H9 (cell line): ENCODE results near the gene ATP2B2. TPM values are rescaled to one million over a fixed set of nuclear protein-coding genes. Genes with fewer than 3 reads are reported as not detected.

ENCODE experiments used
- DNase-seq: peaks from one replicate; pipeline ENCODE4 v3.0.0-alpha.2; 2017
- H2AFZ ChIP-seq: one replicate; pipeline ENCODE4 v1.6.1; 2013; ENCODE audit warnings: mild to moderate bottlenecking, low read length, control low read depth, moderate library complexity
- H2AK5ac ChIP-seq: 2 replicates; pipeline ENCODE4 v1.6.1; 2013; ENCODE audit warnings: low read length, control low read depth, mixed read lengths; ENCODE audit not compliant: insufficient read length
- H2BK120ac ChIP-seq: one replicate; pipeline ENCODE4 v1.6.1; 2013; ENCODE audit warnings: low read depth, mild to moderate bottlenecking, low read length, control low read depth, inconsistent platforms; ENCODE audit not compliant: poor library complexity, severe bottlenecking
- H2BK12ac ChIP-seq: 2 replicates; pipeline ENCODE4 v1.6.1; 2013; ENCODE audit warnings: low read length, control low read depth, mixed read lengths, low read depth; ENCODE audit not compliant: insufficient read length
- H2BK15ac ChIP-seq: 2 replicates; pipeline ENCODE4 v1.6.1; 2013; ENCODE audit warnings: low read depth, low read length, control low read depth
- H2BK20ac ChIP-seq: one replicate; pipeline ENCODE4 v1.6.1; 2013; ENCODE audit warnings: low read depth, mild to moderate bottlenecking, low read length, control low read depth, inconsistent platforms; ENCODE audit not compliant: poor library complexity, severe bottlenecking
- H2BK5ac ChIP-seq: 2 replicates; pipeline ENCODE4 v1.6.1; 2013; ENCODE audit warnings: low read length, control low read depth, mixed read lengths; ENCODE audit not compliant: insufficient read length
- H3K14ac ChIP-seq: 2 replicates; pipeline ENCODE4 v1.6.1; 2013; ENCODE audit warnings: low read length, control low read depth; ENCODE audit not compliant: insufficient read depth
- H3K18ac ChIP-seq: 2 replicates; pipeline ENCODE4 v1.6.1; 2013; ENCODE audit warnings: low read depth, mild to moderate bottlenecking, mixed read lengths, low read length, control low read depth; ENCODE audit not compliant: insufficient read length
- H3K23ac ChIP-seq: 2 replicates; pipeline ENCODE4 v1.6.1; 2013; ENCODE audit warnings: low read length, control low read depth, mixed read lengths, low read depth; ENCODE audit not compliant: insufficient read length
- H3K23me2 ChIP-seq: 2 replicates; pipeline ENCODE4 v1.6.1; 2013; ENCODE audit warnings: low read depth, mild to moderate bottlenecking, mixed read lengths, low read length, control low read depth; ENCODE audit not compliant: insufficient read length, poor library complexity, severe bottlenecking
- H3K27ac ChIP-seq: 2 replicates; pipeline ENCODE4 v1.5.1; 2013; ENCODE audit warnings: low read length, control low read depth, mixed read lengths, low read depth; ENCODE audit not compliant: insufficient read length
- H3K27me3 ChIP-seq: 2 replicates; pipeline ENCODE4 v1.6.1; 2013; ENCODE audit warnings: low read length, control low read depth, inconsistent platforms; ENCODE audit not compliant: insufficient read depth
- H3K4ac ChIP-seq: 2 replicates; pipeline ENCODE4 v1.6.1; 2013; ENCODE audit warnings: low read depth, mild to moderate bottlenecking, control low read depth, inconsistent platforms, low read length, moderate library complexity
- H3K4me1 ChIP-seq: 2 replicates; pipeline ENCODE4 v1.6.1; 2013; ENCODE audit warnings: low read length, control low read depth, inconsistent platforms; ENCODE audit not compliant: insufficient read depth
- H3K4me2 ChIP-seq: 2 replicates; pipeline ENCODE4 v1.6.1; 2013; ENCODE audit warnings: low read length, control low read depth, mixed read lengths; ENCODE audit not compliant: insufficient read length, insufficient read depth
- H3K56ac ChIP-seq: 2 replicates; pipeline ENCODE4 v1.6.1; 2013; ENCODE audit warnings: low read depth, mild to moderate bottlenecking, mixed read lengths, low read length, control low read depth; ENCODE audit not compliant: insufficient read length
- H3K79me1 ChIP-seq: 2 replicates; pipeline ENCODE4 v1.6.1; 2013; ENCODE audit warnings: low read depth, mild to moderate bottlenecking, moderate library complexity, low read length, control low read depth, inconsistent platforms; ENCODE audit not compliant: insufficient read depth, poor library complexity, severe bottlenecking
- H3K79me2 ChIP-seq: 2 replicates; pipeline ENCODE4 v1.6.1; 2013; ENCODE audit warnings: low read length, control low read depth, inconsistent platforms; ENCODE audit not compliant: insufficient read depth
- H3K9ac ChIP-seq: 2 replicates; pipeline ENCODE4 v1.6.1; 2013; ENCODE audit warnings: low read length, control low read depth, mixed read lengths; ENCODE audit not compliant: insufficient read length; ENCODE audit errors: extremely low read depth
- H3K9me3 ChIP-seq: one replicate; pipeline ENCODE4 v1.6.1; 2013; ENCODE audit warnings: low read depth, low read length, inconsistent platforms; ENCODE audit not compliant: control insufficient read depth
- H3T11ph ChIP-seq: one replicate; pipeline ENCODE4 v1.6.1; 2013; ENCODE audit warnings: mild to moderate bottlenecking, low read length, control low read depth, inconsistent platforms
- H4K20me1 ChIP-seq: one replicate; pipeline ENCODE4 v1.6.1; 2013; ENCODE audit not compliant: control insufficient read depth, insufficient read length, insufficient read depth
- H4K5ac ChIP-seq: 2 replicates; pipeline ENCODE4 v1.6.1; 2013; ENCODE audit warnings: low read depth, mild to moderate bottlenecking, mixed read lengths, low read length, control low read depth; ENCODE audit not compliant: insufficient read length
- H4K8ac ChIP-seq: replicated peaks from 2 replicates; pipeline ENCODE4 v1.6.1; 2013; ENCODE audit warnings: low read length, control low read depth, mixed read lengths, low read depth; ENCODE audit not compliant: insufficient read length
- H4K91ac ChIP-seq: 2 replicates; pipeline ENCODE4 v1.6.1; 2013; ENCODE audit warnings: low read depth, mild to moderate bottlenecking, moderate library complexity, mixed read lengths, low read length, control low read depth; ENCODE audit not compliant: insufficient read length
- H3K27ac Mint-ChIP-seq, 3 experiments: 2 replicates in 2 of 3; 3 replicates in 1 of 3; pipeline ENCODE4 v1.8.0; 2020 to 2021; ENCODE audit warnings: mixed read lengths in 3 of 3, mild to moderate bottlenecking in 1 of 3, moderate library complexity in 1 of 3
- H3K27me3 Mint-ChIP-seq: 2 replicates; pipeline ENCODE4 v1.8.0; 2021; ENCODE audit warnings: low read depth, mild to moderate bottlenecking, moderate library complexity, mixed read lengths
- H3K36me3 Mint-ChIP-seq, 3 experiments: 2 replicates in 2 of 3; 3 replicates in 1 of 3; pipeline ENCODE4 v1.8.0; 2020 to 2021; ENCODE audit warnings: low read depth in 3 of 3, mixed read lengths in 3 of 3; ENCODE audit not compliant: insufficient read depth in 1 of 3
- H3K4me1 Mint-ChIP-seq, 2 experiments: 2 replicates each; pipeline ENCODE4 v1.8.0; 2020; ENCODE audit warnings: mixed read lengths in 2 of 2
- H3K4me3 Mint-ChIP-seq, 2 experiments: 2 replicates in 1 of 2; 3 replicates in 1 of 2; pipeline ENCODE4 v1.8.0; 2020 to 2021; ENCODE audit warnings: mild to moderate bottlenecking in 2 of 2, mixed read lengths in 2 of 2, moderate library complexity in 1 of 2
- H3K9me3 Mint-ChIP-seq, 2 experiments: 2 replicates in 1 of 2; 3 replicates in 1 of 2; pipeline ENCODE4 v1.8.0; 2020; ENCODE audit warnings: mild to moderate bottlenecking in 2 of 2, mixed read lengths in 2 of 2, moderate library complexity in 1 of 2
- WGBS: extraction: QIAGEN DNeasy Blood & Tissue Kit; methylation state at CpG from one replicate; pipeline ENCODE4 v1.1.7; 2013; ENCODE audit warnings: missing lambda C conversion rate, low lambda C conversion rate, mixed read lengths; ENCODE audit not compliant: insufficient read length; ENCODE audit errors: extremely low coverage; 5-methylcytosine and 5-hydroxymethylcytosine counted together
- total RNA-seq: library from RNA; stranded (reverse); gene quantifications from 2 replicates; pipeline ENCODE4 v1.2.1, GENCODE V29; 2021
- TF ChIP-seq, protein P1 (sequence below): fragments of 200-600 bp; sonication (generic); conservative IDR thresholded peaks from 3 replicates; pipeline ENCODE4 v1.8.0; 2021; ENCODE audit warnings: antibody characterized with exemption, mild to moderate bottlenecking

The ATP2B2 gene
- total RNA-seq, 1 experiment from 2014 or later, result 0.33 TPM

- Histone ChIP-seq H2AK5ac (no peak overlapping the region), H2BK15ac (no peak overlapping the region), H3K56ac (no peak overlapping the region), H3K4ac (no peak overlapping the region), H2BK12ac (no peak overlapping the region), H4K20me1 (no peaks in the 10 kb centered on the region), H2BK20ac (no peak overlapping the region), H4K91ac (no peak overlapping the region), H3K4me1 (no peaks in the 10 kb centered on the region; the same call in 1 of the 2 replicates), H3K14ac (no peak overlapping the region; the same call in 1 of the 2 replicates), H2BK5ac (no peak overlapping the region), H3K23ac (no peak overlapping the region), H3K27me3 (no peaks in the 10 kb centered on the region), H3K79me2 (no peaks in the 10 kb centered on the region), H3K9me3 (no peaks in the 10 kb centered on the region), H3K18ac (no peak overlapping the region), H4K8ac (no peak overlapping the region), H4K5ac (no peak overlapping the region), H3K27ac (no peak overlapping the region), H3K23me2 (no peaks in the 10 kb centered on the region), H3K79me1 (no peaks in the 10 kb centered on the region), H3T11ph (no peak overlapping the region), H3K9ac (no peak overlapping the region), H2BK120ac (no peak overlapping the region), H3K4me2 (no peak overlapping the region), H2AFZ (no peak overlapping the region)
- DNase-seq, result no peak
- Mint-ChIP-seq H3K4me1 (peaks cover 17 to 25% of the 10 kb centered on the region in 2 experiments), H3K9me3 (peaks cover 6 to 8% of the 10 kb centered on the region in 2 experiments), H3K36me3 (peaks cover 0 to 5% (median 0%) of the 10 kb centered on the region in 3 experiments; a peak in 3 of 7 replicates), H3K4me3 (no peak overlapping the region; a peak in 1 of 5 replicates), H3K27ac (no peak overlapping the region), H3K27me3 (peaks cover 23% of the 10 kb centered on the region)
- TF ChIP-seq, protein P1, sequence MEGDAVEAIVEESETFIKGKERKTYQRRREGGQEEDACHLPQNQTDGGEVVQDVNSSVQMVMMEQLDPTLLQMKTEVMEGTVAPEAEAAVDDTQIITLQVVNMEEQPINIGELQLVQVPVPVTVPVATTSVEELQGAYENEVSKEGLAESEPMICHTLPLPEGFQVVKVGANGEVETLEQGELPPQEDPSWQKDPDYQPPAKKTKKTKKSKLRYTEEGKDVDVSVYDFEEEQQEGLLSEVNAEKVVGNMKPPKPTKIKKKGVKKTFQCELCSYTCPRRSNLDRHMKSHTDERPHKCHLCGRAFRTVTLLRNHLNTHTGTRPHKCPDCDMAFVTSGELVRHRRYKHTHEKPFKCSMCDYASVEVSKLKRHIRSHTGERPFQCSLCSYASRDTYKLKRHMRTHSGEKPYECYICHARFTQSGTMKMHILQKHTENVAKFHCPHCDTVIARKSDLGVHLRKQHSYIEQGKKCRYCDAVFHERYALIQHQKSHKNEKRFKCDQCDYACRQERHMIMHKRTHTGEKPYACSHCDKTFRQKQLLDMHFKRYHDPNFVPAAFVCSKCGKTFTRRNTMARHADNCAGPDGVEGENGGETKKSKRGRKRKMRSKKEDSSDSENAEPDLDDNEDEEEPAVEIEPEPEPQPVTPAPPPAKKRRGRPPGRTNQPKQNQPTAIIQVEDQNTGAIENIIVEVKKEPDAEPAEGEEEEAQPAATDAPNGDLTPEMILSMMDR, result no peak
- WGBS, result no CpG with 5 or more reads among the region's 5 CpGs
Measured at GRCh38 chr3:10474275-10474646, 31.1 kb downstream of the ATP2B2 start.
